ENCODE results near the gene SLC25A40.
A peak's percentile ranks its signal among the peaks of the same experiment; 100 is the strongest.
"Not testable (repeated sequence)": the region's sequence is repeated elsewhere in the genome, so short reads cannot be mapped to it uniquely, and the experiment has no call there.

Gene SLC25A40, protein sequence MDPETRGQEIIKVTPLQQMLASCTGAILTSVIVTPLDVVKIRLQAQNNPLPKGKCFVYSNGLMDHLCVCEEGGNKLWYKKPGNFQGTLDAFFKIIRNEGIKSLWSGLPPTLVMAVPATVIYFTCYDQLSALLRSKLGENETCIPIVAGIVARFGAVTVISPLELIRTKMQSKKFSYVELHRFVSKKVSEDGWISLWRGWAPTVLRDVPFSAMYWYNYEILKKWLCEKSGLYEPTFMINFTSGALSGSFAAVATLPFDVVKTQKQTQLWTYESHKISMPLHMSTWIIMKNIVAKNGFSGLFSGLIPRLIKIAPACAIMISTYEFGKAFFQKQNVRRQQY

DNA sequence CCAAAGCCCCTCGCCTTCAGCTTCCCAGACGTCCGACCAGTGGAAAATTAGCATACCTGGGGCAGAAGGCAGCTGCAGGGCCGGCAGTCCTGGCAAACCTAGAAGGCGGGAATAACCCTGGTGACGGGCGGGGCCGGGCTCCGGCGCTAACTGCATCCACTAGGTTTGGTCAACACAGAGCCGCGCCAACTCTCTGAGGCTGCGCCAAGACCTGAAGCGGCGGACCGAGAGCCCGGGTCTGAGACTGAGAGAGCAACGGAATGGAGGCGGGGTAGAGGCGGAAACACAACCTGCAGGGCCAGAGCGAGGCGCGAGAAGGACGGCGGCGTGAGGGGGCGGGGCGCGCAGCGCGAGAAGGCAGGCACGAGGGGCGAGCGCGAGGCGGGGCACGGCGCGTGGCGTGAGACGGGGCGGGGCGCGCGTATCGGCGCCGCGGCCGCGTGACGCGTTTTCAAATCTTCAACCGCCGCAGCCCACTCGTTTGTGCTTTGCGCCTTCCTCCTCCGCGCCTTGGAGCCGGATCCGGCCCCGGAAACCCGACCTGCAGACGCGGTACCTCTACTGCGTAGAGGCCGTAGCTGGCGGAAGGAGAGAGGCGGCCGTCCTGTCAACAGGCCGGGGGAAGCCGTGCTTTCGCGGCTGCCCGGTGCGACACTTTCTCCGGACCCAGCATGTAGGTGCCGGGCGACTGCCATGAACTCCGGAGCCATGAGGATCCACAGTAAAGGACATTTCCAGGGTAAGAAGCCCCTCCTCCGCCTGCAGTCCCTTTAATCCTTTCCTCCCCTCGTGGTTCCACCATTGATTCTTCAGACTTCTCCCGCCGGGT, at the start of gene SLC25A40, which contains the start of gene DBF4:
SLC25A40 (minus strand) TSS at position 321 of the 829 bp plus-strand sequence. CDS start 17,633 bp downstream, outside the sequence.
DBF4 (plus strand) TSS at position 454 of the 829 bp plus-strand sequence; CDS start at position 694, 240 bp downstream.
- Mint-ChIP-seq H3K9me3 (peaks cover 13% of the 10 kb centered on the region), H3K36me3 (ENCODE audit: low read depth) (peaks cover 58% of the 10 kb centered on the region)

DNA sequence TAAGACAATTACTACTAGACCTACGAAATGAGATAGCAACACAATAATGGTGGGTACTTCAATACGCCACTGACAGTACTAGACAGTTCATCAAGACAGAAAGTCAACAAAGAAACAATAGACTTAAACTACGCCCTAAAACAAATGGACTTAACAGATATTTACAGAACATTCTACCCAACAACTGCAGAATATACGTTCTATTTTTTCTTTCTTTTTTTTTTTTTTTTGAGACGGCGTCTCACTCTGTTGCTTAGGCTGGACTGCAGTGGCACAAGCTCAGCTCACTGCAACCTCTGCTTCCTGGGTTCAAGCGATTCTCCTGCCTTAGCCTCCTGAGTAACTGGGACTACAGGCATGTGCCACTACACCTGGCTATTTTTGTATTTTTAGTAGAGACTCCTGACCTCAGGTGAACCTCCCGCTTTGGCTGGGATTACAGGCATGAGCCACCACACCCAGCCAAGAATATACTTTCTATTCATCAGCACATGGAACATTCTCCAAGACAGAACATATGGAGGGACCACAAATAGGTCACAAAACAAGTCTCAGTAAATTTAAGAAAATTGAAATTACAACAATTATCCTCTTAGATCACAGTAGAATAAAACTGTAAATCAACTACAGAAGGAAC, 46.7 kb upstream of the SLC25A40 start:
- not testable (repeated sequence) for DNase-seq; H3K36me3 Mint-ChIP-seq (ENCODE audit: low read depth); H3K9me3 Mint-ChIP-seq; H3K4me3 Mint-ChIP-seq; H3K27ac Mint-ChIP-seq; ATAC-seq; H3K27me3 Mint-ChIP-seq; H3K4me1 Mint-ChIP-seq

More for the DNA sequence above, at the start of gene SLC25A40, which contains the start of gene DBF4:
- DNase-seq (peak; percentile 98), ATAC-seq (peak; percentile 95)
- H3K4me1 Mint-ChIP-seq = peaks cover 52% of the 10 kb centered on the region
- H3K27ac Mint-ChIP-seq = peak within 1 kb of the TSS; percentile 92
- H3K4me3 Mint-ChIP-seq = peak within 1 kb of the TSS; percentile 81
- no peaks in the 10 kb centered on the region for H3K27me3 Mint-ChIP-seq

DNA sequence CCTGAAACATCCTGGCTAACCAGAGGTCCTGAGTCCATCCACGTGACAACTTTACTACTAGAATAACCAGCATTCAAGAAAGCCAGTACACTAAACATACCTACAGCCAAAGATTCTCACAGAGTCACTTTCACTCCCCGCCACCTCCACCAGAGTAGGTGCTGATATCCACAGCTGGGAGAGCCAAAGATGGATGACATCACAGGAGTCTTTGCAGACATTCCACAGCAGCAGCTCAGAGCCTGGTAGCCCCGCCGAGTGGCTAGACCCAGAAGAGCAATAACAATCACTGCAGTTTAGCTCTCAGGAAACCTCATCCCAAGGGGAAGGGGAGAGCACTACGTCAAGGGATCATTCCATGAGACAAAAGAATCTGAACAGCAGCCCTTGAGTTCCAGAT, 44.4 kb upstream of the SLC25A40 start:
- DNase-seq = no peak
- Mint-ChIP-seq H3K27ac (no peak overlapping the region), H3K36me3 (ENCODE audit: low read depth) (no peaks in the 10 kb centered on the region), H3K4me1 (no peaks in the 10 kb centered on the region), H3K27me3 (peaks cover 2% of the 10 kb centered on the region), H3K4me3 (no peak overlapping the region), H3K9me3 (no peaks in the 10 kb centered on the region)
- no peak for ATAC-seq

DNA sequence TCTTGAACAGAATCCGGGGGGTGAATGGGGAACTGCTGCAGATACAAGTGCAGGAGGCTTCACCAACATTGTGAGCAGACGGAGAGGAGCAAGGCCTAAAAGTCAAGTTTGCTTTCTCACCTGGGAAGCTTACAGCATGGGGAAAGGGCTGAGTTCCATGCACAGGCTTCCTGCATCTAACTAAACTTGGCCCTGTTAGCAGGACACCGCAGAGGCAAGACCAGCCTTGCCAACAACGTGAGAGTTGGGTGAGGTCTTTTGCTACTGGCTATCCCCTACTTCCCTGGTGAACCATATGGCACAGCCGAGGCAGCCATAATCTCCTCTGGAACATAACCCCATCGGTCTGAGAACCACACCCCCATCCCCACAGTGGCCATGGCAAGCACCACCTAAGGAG, 43.7 kb upstream of the SLC25A40 start:
- no peaks in the 10 kb centered on the region for H3K36me3 Mint-ChIP-seq (ENCODE audit: low read depth)
- no peak overlapping the region for H3K27ac Mint-ChIP-seq
- H3K9me3 Mint-ChIP-seq = no peaks in the 10 kb centered on the region
- H3K4me1 Mint-ChIP-seq = no peaks in the 10 kb centered on the region
- H3K27me3 Mint-ChIP-seq = peaks cover 2% of the 10 kb centered on the region
- DNase-seq (no peak), ATAC-seq (no peak)
- no peak overlapping the region for H3K4me3 Mint-ChIP-seq

DNA sequence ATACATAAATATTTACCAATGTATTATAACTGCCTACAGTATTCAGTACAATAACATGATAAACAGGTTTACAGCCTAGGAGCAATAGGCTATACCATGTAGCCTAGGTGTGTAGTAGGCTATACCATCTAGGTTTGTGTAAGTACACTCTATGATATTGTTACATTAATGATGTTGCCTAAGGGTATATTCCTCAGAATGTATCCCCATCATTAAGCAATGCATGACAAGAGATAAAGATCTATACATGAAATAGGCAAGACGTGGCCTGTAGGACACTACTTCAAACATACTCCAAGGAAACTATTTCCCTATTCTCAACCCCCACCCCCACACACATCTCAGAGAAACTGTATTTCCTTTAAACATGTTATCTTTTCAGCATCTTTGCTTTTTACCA, 42.6 kb upstream of the SLC25A40 start:
- peaks cover 2% of the 10 kb centered on the region for H3K27me3 Mint-ChIP-seq
- no peaks in the 10 kb centered on the region for H3K4me1 Mint-ChIP-seq
- no peaks in the 10 kb centered on the region for H3K36me3 Mint-ChIP-seq (ENCODE audit: low read depth)
- DNase-seq = no peak
- H3K9me3 Mint-ChIP-seq = no peaks in the 10 kb centered on the region
- H3K4me3 Mint-ChIP-seq = no peak overlapping the region
- ATAC-seq = no peak
- H3K27ac Mint-ChIP-seq = no peak overlapping the region

DNA sequence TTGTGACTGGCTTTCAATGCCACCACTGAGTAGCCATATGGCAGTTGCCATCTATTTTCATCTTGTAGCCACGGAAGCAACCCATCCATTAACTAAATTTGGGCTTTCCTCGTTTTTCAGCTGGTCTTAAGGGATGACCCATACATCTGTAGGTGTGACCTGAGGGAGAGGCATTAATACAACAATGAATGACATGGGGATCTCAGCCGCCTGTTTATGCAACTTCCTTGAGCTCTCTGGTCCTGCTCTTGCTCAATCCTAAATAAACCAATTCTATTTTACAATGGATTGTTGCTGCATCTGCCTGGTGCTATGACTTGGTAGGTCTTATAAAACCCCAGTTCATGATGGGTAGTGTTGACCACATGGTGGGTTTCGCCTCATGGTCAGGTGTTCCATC, 36.0 kb upstream of the SLC25A40 start:
- Mint-ChIP-seq H3K27me3 (no peaks in the 10 kb centered on the region), H3K4me1 (no peaks in the 10 kb centered on the region)
- no peak for ATAC-seq

DNA sequence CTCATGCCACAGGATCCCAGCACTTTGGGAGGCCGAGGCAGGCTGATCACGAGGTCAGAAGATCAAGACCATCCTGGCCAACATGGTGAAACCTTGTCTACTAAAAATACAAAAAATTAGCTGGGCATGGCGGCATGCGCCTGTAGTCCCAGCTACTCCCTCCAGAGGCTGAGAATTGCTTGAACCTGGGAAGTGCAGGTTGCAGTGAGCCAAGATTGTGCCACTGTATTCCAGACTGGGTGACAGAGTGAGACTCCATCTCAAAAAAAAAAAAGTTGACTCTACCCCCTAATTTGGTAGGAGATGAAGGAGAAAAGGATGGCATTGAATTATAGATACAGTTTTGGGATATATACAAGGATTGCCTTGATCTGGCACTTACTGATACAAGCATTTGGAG, 32.7 kb upstream of the SLC25A40 start:
- not testable (repeated sequence) for ATAC-seq, H3K9me3 Mint-ChIP-seq, DNase-seq, H3K27ac Mint-ChIP-seq, H3K4me1 Mint-ChIP-seq, H3K27me3 Mint-ChIP-seq, H3K4me3 Mint-ChIP-seq
- peaks cover 17% of the 10 kb centered on the region for H3K36me3 Mint-ChIP-seq (ENCODE audit: low read depth)

More for the DNA sequence above, 36.0 kb upstream of the SLC25A40 start:
- H3K27ac Mint-ChIP-seq = no peak overlapping the region
- no peak for DNase-seq
- peaks cover 9% of the 10 kb centered on the region for H3K36me3 Mint-ChIP-seq (ENCODE audit: low read depth)
- no peak overlapping the region for H3K4me3 Mint-ChIP-seq
- H3K9me3 Mint-ChIP-seq = no peaks in the 10 kb centered on the region

DNA sequence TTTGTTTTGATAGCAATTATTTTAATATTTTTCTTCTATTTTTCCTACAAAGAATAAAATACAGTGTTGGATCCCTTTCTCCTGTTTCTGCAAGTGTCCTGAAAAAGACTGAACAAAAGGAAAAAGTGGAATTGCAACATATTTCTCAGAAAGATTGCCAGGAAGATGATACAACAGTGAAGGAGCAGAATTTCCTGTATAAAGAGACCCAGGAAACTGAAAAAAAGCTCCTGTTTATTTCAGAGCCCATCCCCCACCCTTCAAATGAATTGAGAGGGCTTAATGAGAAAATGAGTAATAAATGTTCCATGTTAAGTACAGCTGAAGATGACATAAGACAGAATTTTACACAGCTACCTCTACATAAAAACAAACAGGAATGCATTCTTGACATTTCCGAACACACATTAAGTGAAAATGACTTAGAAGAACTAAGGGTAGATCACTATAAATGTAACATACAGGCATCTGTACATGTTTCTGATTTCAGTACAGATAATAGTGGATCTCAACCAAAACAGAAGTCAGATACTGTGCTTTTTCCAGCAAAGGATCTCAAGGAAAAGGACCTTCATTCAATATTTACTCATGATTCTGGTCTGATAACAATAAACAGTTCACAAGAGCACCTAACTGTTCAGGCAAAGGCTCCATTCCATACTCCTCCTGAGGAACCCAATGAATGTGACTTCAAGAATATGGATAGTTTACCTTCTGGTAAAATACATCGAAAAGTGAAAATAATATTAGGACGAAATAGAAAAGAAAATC, 31.2 kb upstream of the SLC25A40 start:
- peaks cover 23% of the 10 kb centered on the region for H3K36me3 Mint-ChIP-seq (ENCODE audit: low read depth)
- H3K9me3 Mint-ChIP-seq, H3K4me1 Mint-ChIP-seq, H3K27me3 Mint-ChIP-seq, H3K4me3 Mint-ChIP-seq, DNase-seq, ATAC-seq: not testable (repeated sequence)
- H3K27ac Mint-ChIP-seq = peak overlapping the region; percentile 41

DNA sequence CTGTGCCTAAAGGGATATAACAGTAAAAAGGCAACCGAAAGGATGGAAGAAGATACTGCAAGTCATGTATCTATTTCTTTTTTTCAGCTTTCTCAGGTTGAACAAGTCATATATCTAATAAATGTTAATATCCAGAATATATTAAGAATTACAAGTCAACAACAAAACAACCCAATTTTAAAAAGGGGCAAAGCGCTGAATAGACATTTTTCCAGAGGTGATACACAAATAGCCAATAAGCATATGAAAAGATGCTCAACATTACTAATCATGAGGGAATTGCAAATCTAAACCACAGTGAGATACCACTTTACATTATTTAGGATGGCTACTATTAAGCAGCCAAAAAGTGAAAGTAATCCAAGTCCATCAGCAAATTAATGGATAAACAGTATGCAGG, 23.1 kb upstream of the SLC25A40 start:
- peaks cover 3% of the 10 kb centered on the region for H3K4me1 Mint-ChIP-seq
- DNase-seq (no peak), ATAC-seq (no peak)
- H3K36me3 Mint-ChIP-seq (ENCODE audit: low read depth) = peaks cover 57% of the 10 kb centered on the region
- H3K4me3 Mint-ChIP-seq = no peak overlapping the region
- H3K9me3 Mint-ChIP-seq = no peaks in the 10 kb centered on the region
- no peak overlapping the region for H3K27ac Mint-ChIP-seq
- no peaks in the 10 kb centered on the region for H3K27me3 Mint-ChIP-seq

DNA sequence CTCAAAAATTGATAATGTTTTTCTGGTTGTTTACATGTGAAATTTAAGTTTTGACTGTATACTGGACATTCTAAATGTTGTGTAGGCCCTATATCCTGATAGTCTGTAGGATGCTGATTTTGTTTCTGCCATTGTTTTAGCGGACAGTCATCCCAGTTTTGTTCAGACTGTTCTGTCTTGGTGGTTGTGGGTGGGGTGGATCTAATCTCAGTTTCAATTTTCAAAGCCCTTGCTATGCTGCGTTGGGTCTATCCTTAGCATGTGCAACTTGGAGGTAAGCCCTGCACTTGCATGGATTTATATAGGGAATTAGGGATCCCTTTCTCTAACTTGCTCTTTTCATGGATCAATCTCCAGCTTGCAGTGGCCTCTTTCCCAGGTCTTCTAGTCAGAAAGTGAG, 19.2 kb upstream of the SLC25A40 start:
- Mint-ChIP-seq H3K27ac (no peak overlapping the region), H3K4me1 (peaks cover 3% of the 10 kb centered on the region), H3K27me3 (no peaks in the 10 kb centered on the region), H3K36me3 (ENCODE audit: low read depth) (peaks cover 56% of the 10 kb centered on the region), H3K4me3 (no peak overlapping the region), H3K9me3 (no peaks in the 10 kb centered on the region)
- no peak for ATAC-seq
- no peak for DNase-seq

DNA sequence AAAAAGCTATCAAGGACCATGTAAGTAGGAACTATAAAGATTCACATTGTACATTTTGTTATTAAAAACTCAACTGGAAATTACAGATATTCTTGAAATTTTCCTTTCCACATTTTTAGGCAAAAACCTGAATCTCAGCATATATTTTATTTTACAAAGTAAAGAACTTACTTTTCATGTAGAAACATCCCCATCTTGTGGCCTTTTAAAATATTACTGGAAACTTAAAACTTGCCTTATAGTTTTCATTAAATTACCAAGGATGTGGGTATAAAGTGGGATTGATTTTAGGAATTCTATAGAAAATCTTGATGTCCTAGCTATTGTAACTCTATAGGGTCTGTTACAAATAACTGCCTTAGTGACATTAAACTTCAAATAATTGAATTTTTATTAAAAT, 10.7 kb upstream of the SLC25A40 start:
- no peak overlapping the region for H3K27ac Mint-ChIP-seq
- H3K4me3 Mint-ChIP-seq = no peak overlapping the region
- peaks cover 43% of the 10 kb centered on the region for H3K36me3 Mint-ChIP-seq (ENCODE audit: low read depth)
- no peaks in the 10 kb centered on the region for H3K27me3 Mint-ChIP-seq
- H3K9me3 Mint-ChIP-seq = no peaks in the 10 kb centered on the region
- ATAC-seq (no peak), DNase-seq (no peak)
- no peaks in the 10 kb centered on the region for H3K4me1 Mint-ChIP-seq

DNA sequence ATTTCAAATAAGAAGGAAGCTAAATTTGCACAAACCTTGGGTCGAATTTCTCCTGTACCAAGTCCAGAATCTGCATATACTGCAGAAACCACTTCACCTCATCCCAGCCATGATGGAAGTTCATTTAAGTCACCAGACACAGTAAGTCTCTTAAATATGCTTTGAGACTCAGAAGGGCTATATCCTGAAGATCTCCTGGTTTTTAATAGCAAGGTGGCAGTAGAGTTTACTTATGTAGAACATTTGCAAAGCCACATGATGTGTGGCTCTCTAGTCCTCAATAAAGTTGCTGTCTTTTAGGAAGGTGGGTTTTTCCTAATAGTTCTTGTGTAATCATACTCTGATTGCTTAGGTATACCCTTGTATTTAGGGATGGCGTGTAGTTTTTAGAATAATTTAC, 8.9 kb upstream of the SLC25A40 start:
- ATAC-seq (no peak), DNase-seq (no peak)
- Mint-ChIP-seq H3K27me3 (no peaks in the 10 kb centered on the region), H3K27ac (no peak overlapping the region), H3K4me3 (no peak overlapping the region), H3K4me1 (peaks cover 9% of the 10 kb centered on the region), H3K9me3 (no peaks in the 10 kb centered on the region), H3K36me3 (ENCODE audit: low read depth) (peaks cover 47% of the 10 kb centered on the region)

DNA sequence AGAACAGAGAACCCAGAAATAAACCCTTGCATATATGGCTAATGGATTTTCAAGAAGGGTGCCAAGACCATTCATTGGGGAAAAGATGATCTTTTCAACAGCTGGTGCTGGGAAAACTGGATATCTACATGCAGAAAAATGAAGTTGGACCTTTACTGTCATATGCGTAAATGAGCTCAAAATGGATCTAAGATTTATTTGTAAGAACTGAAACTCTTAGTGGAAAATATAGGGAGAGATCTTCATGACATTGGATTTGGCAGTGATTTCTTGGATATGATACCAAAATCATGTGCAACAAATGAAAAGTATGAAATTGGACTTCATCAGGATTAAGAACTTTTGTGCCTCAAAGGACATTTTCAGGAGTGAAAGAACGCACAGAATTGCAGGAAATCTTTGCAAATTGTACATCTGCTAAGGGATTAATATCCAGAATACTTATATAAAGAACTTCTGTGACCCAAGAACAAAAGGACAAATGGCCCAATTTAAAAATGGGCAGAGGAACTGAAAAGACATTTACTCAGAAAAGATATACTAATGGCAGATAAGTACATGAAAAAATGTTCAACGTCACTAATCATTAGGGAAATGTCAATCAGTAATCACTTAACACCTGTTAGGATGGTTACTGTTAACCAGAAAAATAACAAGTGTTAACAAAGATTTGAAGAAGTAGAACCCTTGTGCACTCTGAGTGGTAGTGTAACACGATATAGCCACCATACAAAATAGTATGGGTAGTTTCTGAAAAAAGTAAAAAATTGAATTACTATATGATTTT, 6.2 kb upstream of the SLC25A40 start:
- Mint-ChIP-seq H3K36me3 (ENCODE audit: low read depth) (peaks cover 54% of the 10 kb centered on the region), H3K27ac (no peak overlapping the region)

More for the DNA sequence above, 6.2 kb upstream of the SLC25A40 start:
- Mint-ChIP-seq H3K4me1 (peaks cover 29% of the 10 kb centered on the region), H3K4me3 (no peak overlapping the region), H3K9me3 (no peaks in the 10 kb centered on the region), H3K27me3 (no peaks in the 10 kb centered on the region)
- no peak for ATAC-seq
- no peak for DNase-seq

All from activated naive CD8-positive, alpha-beta T cell treated with anti-CD3 and anti-CD28 coated beads, Interleukin-2, amount 50 U/mL, for 24 hours (primary cell).